Activated CD4-positive, CD25-positive, alpha-beta regulatory T cell (primary cell): ENCODE results near the gene LAMB3.

Experiments used
- DNase-seq, 4 experiments: peaks; one replicate each; lab custom pipeline; 2025; lab: John Stamatoyannopoulos, UW

The LAMB3 gene

GRCh38 chr1:209595599-209596285 lies 56.5 kb downstream of the LAMB3 start:
- no peak for DNase-seq

DNA sequence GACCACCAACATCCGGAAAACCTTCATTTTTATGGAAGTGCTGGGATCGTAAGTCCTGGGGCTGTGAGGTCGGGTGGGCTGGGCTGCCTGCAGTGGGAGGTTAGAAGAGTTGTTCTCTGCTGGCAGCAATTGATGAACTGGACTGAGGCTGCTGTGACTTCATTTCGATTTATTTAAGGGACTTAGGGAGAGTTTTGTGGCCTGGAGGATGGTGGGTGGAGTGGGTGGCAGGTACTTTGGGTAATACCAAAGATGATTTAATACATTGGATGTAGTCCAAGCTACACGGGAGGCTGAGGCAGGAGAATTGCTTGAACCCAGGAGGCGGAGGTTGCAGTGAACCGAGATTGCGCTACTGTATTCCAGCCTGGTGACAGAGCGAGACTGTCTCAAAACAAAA lies 57.2 kb downstream of the LAMB3 start:
- no peak for DNase-seq

DNA sequence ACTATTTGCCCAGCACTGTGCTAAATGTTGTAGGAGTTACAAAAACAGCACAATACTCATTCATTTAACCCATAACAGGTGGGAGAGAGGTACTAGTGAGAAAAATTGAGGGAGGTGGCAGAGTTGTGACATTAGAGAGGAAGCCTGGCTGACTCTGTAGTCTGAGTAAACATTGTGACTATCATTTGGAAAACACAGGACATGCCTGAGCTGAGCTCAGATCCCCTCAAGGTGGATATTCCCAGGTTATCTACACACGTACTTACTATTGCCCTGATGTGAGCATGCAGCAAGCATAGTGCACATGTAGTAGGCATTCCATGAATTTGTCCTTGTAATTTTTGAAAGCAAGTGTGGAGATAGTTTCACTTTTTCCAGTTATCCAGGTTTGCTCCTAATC lies 57.8 kb downstream of the LAMB3 start:
- DNase-seq = no peak

GRCh38 chr1:209593747-209594146 lies 58.5 kb downstream of the LAMB3 start:
- no peak for DNase-seq

GRCh38 chr1:209590405-209590804 lies 61.8 kb downstream of the LAMB3 start:
- DNase-seq = no peak

DNA sequence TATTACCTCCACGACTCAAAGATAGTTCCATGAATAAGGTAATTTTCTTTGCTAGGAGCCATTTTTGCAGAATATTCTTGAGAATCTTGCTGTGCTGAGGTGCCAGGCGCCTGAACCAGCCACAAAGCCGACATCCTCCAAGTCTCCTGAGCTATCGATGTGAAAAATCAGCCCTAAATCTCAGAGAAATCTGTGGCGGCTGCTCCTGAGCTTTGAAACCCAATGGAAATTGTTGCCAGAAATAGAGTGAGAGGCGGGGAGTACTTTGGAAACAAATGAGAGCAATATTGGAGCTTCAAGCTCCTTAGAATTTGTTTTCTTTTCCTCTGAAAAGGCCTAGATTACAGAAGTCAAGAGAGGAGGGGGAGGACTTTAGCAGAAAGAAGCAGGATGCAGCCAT lies 62.4 kb downstream of the LAMB3 start:
- DNase-seq = no peak

DNA sequence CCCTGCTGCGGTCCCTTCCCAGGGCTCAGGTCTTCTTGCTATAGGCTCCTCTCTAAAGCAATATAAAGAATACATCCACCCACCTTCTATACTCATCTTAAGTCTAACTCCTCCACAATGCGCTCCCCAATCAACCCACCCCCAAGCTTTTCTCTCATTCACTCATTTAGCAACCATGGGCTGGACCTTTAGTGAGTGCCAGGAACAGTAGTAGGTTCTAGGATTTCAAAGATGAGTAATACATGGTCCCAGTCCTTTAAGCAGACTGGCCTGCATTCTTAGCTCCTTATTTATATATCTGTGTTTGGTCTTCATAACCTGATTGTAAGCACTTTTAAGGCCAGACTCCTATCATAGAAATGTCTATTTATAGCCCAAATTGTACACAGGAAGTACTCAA lies 62.8 kb downstream of the LAMB3 start:
- DNase-seq = no peak

DNA sequence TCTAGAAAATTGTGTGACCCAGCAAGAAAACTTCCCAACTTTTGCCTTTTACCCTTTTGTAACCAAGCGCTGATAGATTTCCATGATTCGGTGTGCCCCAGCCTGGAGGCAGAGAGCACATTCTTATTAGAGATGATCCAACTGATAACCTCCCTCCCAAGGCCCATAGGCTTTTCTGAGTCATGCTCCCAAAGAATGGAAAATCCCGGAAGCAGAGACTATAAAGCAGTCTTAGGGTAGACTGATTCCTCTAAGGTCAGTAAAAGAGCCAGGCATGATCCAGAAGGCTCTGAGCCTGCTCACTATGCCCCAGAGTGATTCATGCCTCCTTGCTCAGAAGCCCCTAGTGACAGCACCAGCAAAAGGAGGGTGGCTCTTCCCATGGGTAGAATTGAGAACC lies 64.4 kb downstream of the LAMB3 start:
- DNase-seq = no peak

GRCh38 chr1:209586221-209586740 lies 65.9 kb downstream of the LAMB3 start:
- DNase-seq = no peak

DNA sequence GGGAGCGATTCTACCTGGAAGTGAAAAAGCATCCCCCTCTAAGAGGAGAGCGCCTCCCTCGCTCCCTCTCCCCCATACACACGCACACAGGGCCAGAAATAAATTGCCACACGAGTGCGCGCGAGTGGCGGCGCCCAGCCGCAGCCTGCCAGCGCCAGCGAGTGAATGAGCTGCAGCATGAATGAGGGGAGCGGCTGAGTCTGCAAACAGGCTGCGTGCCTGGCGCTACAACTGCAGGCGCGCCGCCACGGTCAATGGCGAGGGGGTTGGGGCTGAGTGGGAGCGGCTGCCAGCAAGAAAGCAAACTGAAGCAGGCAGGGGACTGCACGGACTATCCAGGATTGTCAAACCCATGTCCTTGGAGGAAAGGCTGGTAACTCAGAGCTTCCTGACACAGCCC lies 66.6 kb downstream of the LAMB3 start:
- DNase-seq = no peak

DNA sequence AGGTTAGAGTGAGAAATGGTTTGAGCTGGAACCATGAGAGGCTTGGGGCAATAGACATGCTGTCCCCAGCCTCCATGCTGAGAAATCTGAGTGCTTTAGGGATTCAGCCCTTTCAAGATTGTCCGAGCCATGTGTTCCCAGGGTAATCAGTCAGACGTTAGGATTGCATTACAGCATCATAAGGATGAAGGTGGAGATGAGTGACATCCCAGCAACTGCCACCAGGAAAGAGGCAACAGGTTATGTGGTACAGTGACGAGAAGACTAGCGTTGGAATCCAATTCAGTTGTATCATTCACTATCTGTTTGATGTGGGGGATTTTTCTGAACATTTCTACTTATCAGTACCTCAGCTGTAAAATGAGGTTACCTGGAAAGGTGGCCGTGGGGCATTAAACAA lies 67.0 kb downstream of the LAMB3 start:
- no peak for DNase-seq

DNA sequence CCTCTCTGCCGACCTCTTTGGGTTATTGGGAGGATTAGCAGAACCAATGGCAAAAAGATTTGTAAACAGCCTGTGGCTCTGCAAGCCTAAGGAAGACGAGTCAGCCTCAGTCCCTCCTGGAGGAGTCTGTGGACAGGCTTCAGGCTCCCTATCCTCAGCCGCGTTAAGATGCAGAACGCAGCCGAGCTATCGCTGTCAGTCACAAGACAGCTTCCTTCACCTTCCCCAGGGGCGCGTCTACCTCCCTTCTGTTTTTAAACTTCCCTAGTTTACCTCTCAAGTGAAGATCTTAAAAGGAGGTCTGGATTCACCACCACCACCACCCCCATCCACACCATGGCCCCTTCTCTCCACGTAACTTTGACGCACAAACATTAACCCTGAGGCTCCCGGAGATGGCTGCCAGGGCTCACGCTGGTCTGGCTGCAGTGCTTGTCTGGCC lies 68.0 kb downstream of the LAMB3 start:
- no peak for DNase-seq

GRCh38 chr1:209583408-209583807 lies 68.8 kb downstream of the LAMB3 start, which contains the start of gene CAMK1G:
Gene CAMK1G (plus strand): TSS chr1:209583714. CDS start chr1:209594984, 11,270 bp downstream.
- no peak for DNase-seq

- no peak for DNase-seq
Observed at GRCh38 chr1:209580577-209580976, 71.6 kb downstream of the LAMB3 start.

GRCh38 chr1:209577346-209577745 lies 74.9 kb downstream of the LAMB3 start:
- no peak for DNase-seq

- DNase-seq = peak; percentile 6 to 58 (median 33)
Observed at GRCh38 chr1:209576392-209577197, 75.6 kb downstream of the LAMB3 start.

GRCh38 chr1:209570743-209571142 lies 81.5 kb downstream of the LAMB3 start:
- DNase-seq = no peak

GRCh38 chr1:209569455-209570207 lies 82.6 kb downstream of the LAMB3 start:
- DNase-seq = peak; percentile 22 to 58 (median 40)

- no peak for DNase-seq
Observed at GRCh38 chr1:209567698-209568175, 84.5 kb downstream of the LAMB3 start.

DNA sequence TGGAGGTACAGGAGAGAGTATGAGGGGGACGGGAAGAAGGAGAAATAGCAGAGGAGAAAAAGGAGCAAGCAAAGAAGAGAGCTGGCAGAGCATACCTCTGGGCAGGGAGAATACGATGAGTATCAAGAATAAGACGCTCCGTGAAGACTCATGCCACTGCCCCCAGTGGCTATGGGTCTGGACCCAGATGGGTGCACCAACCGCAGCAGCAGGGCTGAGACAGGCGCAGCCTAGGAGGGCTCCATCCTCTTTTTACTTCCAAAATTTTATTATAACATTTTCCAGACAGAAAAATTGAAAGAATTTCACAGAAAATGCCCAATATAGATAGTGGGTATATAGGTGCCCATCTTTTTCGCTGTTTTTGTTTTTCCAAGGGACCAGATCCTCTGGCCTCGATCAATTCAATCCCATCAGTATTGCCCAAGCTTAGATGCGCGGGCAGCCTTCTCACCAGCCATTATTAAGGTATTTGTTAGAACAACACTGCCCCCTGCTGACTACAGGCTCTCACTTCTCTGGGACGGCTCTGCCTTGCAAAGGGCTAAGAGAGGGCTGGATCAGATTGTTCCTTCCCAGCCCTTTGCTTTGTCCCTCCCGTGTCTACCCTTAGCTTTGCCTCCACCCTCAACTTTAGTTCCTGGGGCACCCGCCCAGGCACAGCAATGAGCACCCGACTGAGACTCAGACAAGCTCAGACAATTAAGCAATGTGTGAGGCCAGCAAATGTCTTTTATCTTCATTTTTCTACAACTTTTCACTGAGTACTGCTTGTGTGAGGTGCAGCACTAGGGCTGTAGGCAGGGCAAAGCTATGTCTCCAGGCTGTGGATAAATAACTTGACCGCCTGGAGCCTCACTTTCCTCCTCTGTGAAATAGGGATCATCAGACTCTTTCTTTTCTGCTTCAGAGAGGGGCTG lies 86.2 kb downstream of the LAMB3 start:
- DNase-seq = peak; percentile 21 to 51 (median 31)
